ENCODE results near the gene GP9. TPM values are rescaled to one million over a fixed set of nuclear protein-coding genes. Genes with fewer than 3 reads are reported as not detected.
"Not testable (repeated sequence)": the region's sequence is repeated elsewhere in the genome, so short reads cannot be mapped to it uniquely, and the experiment has no call there.

Gene GP9
- total RNA-seq, 1 donor from 2014 or later = not detected

- Histone ChIP-seq H3K9me3 (no peaks in the 10 kb centered on the region), H3K4me1 (no peaks in the 10 kb centered on the region), H3K4me3 (no peak overlapping the region), H3K36me3 (no peaks in the 10 kb centered on the region), H3K27me3 (no peaks in the 10 kb centered on the region), H3K27ac (no peak overlapping the region)
- DNase-seq (ENCODE audit: extremely low spot score in 2 of 2) = no peak
- intact Hi-C loops (cut with DNase I) = no loop called here
- TF ChIP-seq POLR2A (IDR thresholded peaks at IDR 0.05) (no peak), CTCF (IDR thresholded peaks at IDR 0.05) (no peak), POLR2AphosphoS5 (IDR thresholded peaks at IDR 0.05; ENCODE audit: insufficient read depth in 1 of 2, low read depth in 1 of 2) (no peak)
Observed at GRCh38 chr3:129063091-129063640, 2.6 kb downstream of the GP9 start.

GRCh38 chr3:129063841-129064482 lies 3.4 kb downstream of the GP9 start:
- H3K4me3 ChIP-seq = no peak overlapping the region
- TF ChIP-seq POLR2A (IDR thresholded peaks at IDR 0.05) = no peak
- no peak for TF ChIP-seq CTCF (IDR thresholded peaks at IDR 0.05)
- no peak for TF ChIP-seq POLR2AphosphoS5 (IDR thresholded peaks at IDR 0.05; ENCODE audit: insufficient read depth in 1 of 2, low read depth in 1 of 2)
- H3K9me3 ChIP-seq = no peaks in the 10 kb centered on the region
- intact Hi-C loops (cut with DNase I) = no loop called here
- H3K36me3 ChIP-seq = no peaks in the 10 kb centered on the region
- no peaks in the 10 kb centered on the region for H3K4me1 ChIP-seq
- no peaks in the 10 kb centered on the region for H3K27me3 ChIP-seq
- no peak overlapping the region for H3K27ac ChIP-seq
- no peak for DNase-seq (ENCODE audit: extremely low spot score in 2 of 2)

- Histone ChIP-seq H3K4me3 (no peak overlapping the region), H3K36me3 (no peaks in the 10 kb centered on the region), H3K27me3 (no peaks in the 10 kb centered on the region), H3K9me3 (no peaks in the 10 kb centered on the region), H3K27ac (no peak overlapping the region), H3K4me1 (no peaks in the 10 kb centered on the region)
- intact Hi-C loops (cut with DNase I) = no loop called here
- TF ChIP-seq POLR2AphosphoS5 (IDR thresholded peaks at IDR 0.05; ENCODE audit: insufficient read depth in 1 of 2, low read depth in 1 of 2) = no peak
- TF ChIP-seq POLR2A (IDR thresholded peaks at IDR 0.05) = no peak
- no peak for TF ChIP-seq CTCF (IDR thresholded peaks at IDR 0.05)
- DNase-seq (ENCODE audit: extremely low spot score in 2 of 2) = no peak
Observed at GRCh38 chr3:129065016-129065719, 4.6 kb downstream of the GP9 start.

GRCh38 chr3:129065720-129066073 lies 5.1 kb downstream of the GP9 start:
- intact Hi-C loops (cut with DNase I) = no loop called here
- Histone ChIP-seq H3K4me3 (no peak overlapping the region), H3K36me3 (no peaks in the 10 kb centered on the region), H3K27ac (no peak overlapping the region), H3K27me3 (no peaks in the 10 kb centered on the region), H3K9me3 (no peaks in the 10 kb centered on the region), H3K4me1 (no peaks in the 10 kb centered on the region)
- TF ChIP-seq POLR2AphosphoS5 (IDR thresholded peaks at IDR 0.05; ENCODE audit: insufficient read depth in 1 of 2, low read depth in 1 of 2) (no peak), CTCF (IDR thresholded peaks at IDR 0.05) (no peak), POLR2A (IDR thresholded peaks at IDR 0.05) (no peak)
- DNase-seq (ENCODE audit: extremely low spot score in 2 of 2) = no peak

- H3K9me3 ChIP-seq; intact Hi-C loops (cut with DNase I); H3K27me3 ChIP-seq; H3K4me1 ChIP-seq; H3K27ac ChIP-seq; H3K4me3 ChIP-seq; H3K36me3 ChIP-seq; DNase-seq (ENCODE audit: extremely low spot score in 2 of 2): not testable (repeated sequence)
Observed at GRCh38 chr3:129067719-129068118, 7.1 kb downstream of the GP9 start.

Data from vagina (tissue), 2 donors.